Measurements from ENCODE around the gene TRAM2. TPM values are rescaled to one million over a fixed set of nuclear protein-coding genes. Genes with fewer than 3 reads are reported as not detected.

Gene TRAM2
- total RNA-seq, 2 donors from 2014 or later, result 7.2 to 22.4 TPM

GRCh38 chr6:52610745-52611355 lies 34.0 kb upstream of the TRAM2 start:
- Histone ChIP-seq H3K27me3 (replicated peaks; ENCODE audit: insufficient read depth) (no peaks in the 10 kb centered on the region), H3K27ac (no peak overlapping the region), H3K9me3 (no peaks in the 10 kb centered on the region), H3K36me3 (no peaks in the 10 kb centered on the region), H3K4me1 (replicated peaks) (no peaks in the 10 kb centered on the region), H3K4me3 (no peak overlapping the region)
- intact Hi-C loops (cut with DNase I), result no loop called here
- no peak for DNase-seq (ENCODE audit: low spot score)
- WGBS, result 75% methylated on average over 5 of the region's 5 CpGs
- TF ChIP-seq CTCF (IDR thresholded peaks at IDR 0.05) (no peak), POLR2AphosphoS5 (IDR thresholded peaks at IDR 0.05) (no peak), POLR2A (IDR thresholded peaks at IDR 0.05) (no peak)

DNA sequence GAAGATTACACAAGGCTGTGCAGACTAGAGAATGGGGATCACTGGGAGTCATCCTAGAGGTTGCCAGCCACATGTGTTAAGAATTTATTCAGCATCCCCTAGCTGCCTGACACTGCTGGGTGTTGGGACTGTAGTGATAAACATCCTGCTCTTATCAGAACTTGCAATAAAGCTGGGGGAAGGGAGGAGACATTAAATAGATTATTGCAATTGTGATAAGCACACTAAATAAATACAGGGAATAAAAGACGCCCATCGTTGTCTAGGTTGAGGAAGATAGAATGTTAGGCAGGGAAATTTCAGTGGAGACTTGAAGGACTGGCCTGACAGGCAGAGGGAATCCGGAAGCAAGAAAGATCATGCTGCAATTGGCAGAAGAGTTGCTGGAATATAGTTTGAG lies 33.2 kb upstream of the TRAM2 start:
- intact Hi-C loops (cut with DNase I), result no loop called here
- H3K27me3 ChIP-seq (replicated peaks; ENCODE audit: insufficient read depth), result no peaks in the 10 kb centered on the region

GRCh38 chr6:52605610-52606185 lies 28.8 kb upstream of the TRAM2 start:
- H3K4me1 ChIP-seq (replicated peaks), result no peaks in the 10 kb centered on the region
- 93% methylated on average over 5 of the region's 5 CpGs for WGBS
- no peak for DNase-seq (ENCODE audit: low spot score)
- H3K36me3 ChIP-seq, result no peaks in the 10 kb centered on the region
- no peak overlapping the region for H3K27ac ChIP-seq
- intact Hi-C loops (cut with DNase I), result no loop called here
- no peak for TF ChIP-seq CTCF (IDR thresholded peaks at IDR 0.05)
- TF ChIP-seq POLR2A (IDR thresholded peaks at IDR 0.05), result no peak
- TF ChIP-seq POLR2AphosphoS5 (IDR thresholded peaks at IDR 0.05), result no peak
- H3K9me3 ChIP-seq, result no peaks in the 10 kb centered on the region
- H3K4me3 ChIP-seq, result no peak overlapping the region
- H3K27me3 ChIP-seq (replicated peaks; ENCODE audit: insufficient read depth), result no peaks in the 10 kb centered on the region

More for the DNA sequence above, 33.2 kb upstream of the TRAM2 start:
- Histone ChIP-seq H3K4me3 (no peak overlapping the region), H3K27ac (no peak overlapping the region), H3K9me3 (no peaks in the 10 kb centered on the region), H3K36me3 (no peaks in the 10 kb centered on the region), H3K4me1 (replicated peaks) (no peaks in the 10 kb centered on the region)
- DNase-seq (ENCODE audit: low spot score), result no peak
- WGBS, result 41% methylated on average over 3 of the region's 3 CpGs
- peak; percentile 20 for TF ChIP-seq POLR2AphosphoS5 (IDR thresholded peaks at IDR 0.05)
- no peak for TF ChIP-seq POLR2A (IDR thresholded peaks at IDR 0.05)
- no peak for TF ChIP-seq CTCF (IDR thresholded peaks at IDR 0.05)

- Histone ChIP-seq H3K27ac (no peak overlapping the region), H3K4me1 (replicated peaks) (no peaks in the 10 kb centered on the region), H3K4me3 (no peak overlapping the region), H3K9me3 (no peaks in the 10 kb centered on the region), H3K36me3 (no peaks in the 10 kb centered on the region), H3K27me3 (replicated peaks; ENCODE audit: insufficient read depth) (no peaks in the 10 kb centered on the region)
- intact Hi-C loops (cut with DNase I), result no loop called here
- WGBS, result 72% methylated on average over 3 of the region's 3 CpGs
- TF ChIP-seq POLR2A (IDR thresholded peaks at IDR 0.05) (no peak), POLR2AphosphoS5 (IDR thresholded peaks at IDR 0.05) (no peak), CTCF (IDR thresholded peaks at IDR 0.05) (no peak)
- no peak for DNase-seq (ENCODE audit: low spot score)
Observed at GRCh38 chr6:52603000-52603795, 26.3 kb upstream of the TRAM2 start.
